ENCODE data around the gene PDZD2.
"Not testable (repeated sequence)": the region's sequence is repeated elsewhere in the genome, so short reads cannot be mapped to it uniquely, and the experiment has no call there.

Gene PDZD2

DNA sequence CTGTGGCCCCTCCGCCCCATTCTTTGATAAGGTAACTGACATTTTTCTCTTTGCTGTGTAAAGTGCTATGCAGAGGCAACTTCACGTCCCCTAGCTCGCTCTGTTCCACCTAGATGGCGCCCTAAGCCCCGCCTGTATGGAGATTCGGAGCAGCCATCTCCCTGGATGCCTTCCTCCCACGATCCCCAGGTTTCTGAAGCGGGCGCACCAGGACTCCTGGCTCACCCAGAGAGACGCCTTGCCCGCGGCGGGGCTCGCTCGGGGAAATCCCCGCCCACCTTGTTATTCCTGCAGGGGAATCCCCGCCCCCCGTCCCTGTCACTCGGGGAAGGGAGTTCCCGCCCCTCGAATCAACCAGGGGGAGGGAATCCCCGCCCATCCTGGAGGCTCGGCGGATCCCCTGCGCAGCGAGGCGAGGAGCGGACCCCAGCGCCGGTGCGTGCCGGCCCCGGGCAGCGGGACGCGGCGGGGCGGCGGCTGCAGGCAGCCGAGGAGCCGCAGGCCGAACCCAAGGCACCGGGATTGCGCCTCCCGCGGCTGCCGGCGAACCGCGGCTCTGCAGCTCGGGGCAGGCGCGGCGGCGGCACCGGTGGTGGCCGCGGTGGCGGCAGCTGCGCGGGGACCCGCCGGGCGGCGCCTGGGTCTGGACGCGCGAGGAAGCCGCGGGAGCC lies at the start of gene PDZD2:
TSS of gene PDZD2 (plus strand) at position 384 of the 671 bp plus-strand sequence.
- DNase-seq: peak; percentile 93

DNA sequence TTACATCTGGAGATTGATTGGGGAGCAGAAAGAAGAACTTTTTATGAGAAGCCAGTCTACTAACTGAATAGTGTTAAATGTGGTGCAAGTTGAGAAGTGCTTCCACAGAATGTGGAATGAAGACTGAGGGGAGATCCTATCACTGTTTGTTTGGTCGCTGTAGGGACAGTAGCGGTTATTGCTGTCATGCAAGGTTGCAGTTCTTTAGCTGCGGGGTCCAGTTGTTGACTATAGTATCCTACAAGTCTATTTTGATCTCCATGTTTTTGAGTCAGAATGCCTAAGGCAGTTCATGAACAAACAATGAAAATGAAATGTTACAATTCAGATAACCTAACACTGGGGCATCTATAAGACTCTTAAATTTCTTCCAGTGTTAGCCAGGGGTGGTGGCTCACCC lies 45.3 kb upstream of the PDZD2 start:
- DNase-seq: no peak

DNA sequence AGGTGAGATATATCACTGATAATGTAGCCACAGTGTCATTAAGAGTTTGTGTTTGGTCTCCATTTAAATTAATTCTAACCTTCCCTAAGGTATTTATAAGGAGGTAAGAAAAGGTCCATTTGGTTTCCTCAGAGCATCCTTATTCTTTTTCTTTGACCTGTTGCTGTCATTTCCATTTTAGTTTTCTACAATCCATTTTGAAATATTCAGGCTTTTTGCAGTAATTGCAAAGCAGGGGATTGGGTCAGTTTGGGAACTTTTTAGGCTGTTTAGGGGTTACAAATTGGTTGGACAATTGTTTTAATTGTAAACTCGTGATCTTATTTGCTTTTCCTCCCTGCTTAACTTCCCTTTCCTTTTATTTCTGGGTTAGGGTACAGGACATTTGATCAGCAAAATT lies 42.6 kb upstream of the PDZD2 start:
- DNase-seq: no peak

DNA sequence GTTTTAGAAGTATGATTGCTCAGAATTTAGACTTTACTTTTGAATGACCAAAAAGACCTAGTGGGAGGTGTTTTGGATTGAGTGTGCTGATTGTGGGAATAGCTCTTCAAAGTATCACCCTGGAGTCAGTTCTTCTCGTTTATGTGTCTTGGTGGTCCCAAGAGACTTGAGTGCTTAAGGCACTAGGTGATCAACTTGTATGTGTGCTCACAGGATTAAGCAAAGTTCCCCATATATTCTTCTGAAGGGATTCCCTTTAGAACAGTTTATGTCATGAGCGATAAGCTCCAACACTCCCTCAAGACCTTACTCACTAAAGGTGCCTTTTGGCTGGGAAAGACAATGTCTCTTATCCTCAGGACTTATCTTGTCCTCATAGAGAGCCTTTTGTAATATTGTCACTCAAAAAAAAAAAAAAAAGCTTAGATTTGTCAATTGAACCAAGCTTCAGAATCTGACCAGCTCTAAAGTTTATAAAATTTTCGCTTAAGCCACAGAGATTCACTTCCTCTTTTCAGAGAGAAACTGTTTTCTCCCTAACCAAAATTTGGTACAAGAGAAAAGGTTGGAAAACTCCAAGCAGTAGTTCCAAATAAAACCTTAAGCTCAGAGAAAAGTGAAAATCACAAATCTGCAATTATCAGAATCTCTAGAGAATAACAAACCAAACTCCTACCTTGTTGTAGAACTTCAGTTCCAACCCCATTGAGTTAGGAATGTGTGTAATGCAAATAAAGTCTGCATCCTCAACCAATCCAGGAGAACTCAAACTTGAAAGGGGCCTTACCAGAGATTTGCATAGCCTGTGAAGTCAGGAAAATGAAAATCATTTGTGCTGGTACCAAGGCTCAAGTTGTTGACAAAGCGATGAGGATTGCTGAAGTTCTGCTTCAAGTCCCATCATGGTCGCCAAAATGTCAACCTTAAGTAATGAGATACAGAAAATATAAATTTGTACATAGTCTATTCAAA lies 40.0 kb upstream of the PDZD2 start:
- no peak for DNase-seq

DNA sequence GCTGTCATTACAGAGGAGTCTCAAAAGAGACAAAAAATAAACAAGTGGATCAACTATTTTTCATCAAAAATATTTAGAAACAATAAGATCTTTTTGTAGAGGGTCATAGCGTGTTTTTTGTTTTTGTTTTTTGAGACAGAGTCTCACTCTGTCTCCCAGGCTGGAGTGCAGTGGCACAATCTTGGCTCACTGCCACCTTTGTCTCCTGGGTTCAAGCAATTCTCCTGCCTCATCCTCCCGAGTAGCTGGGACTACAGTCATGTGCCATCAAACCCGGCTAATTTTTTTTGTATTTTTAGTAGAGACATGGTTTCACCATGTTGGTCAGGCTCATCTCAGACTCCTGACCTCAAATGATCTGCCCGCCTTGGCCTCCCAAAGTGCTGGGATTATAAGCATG lies 36.6 kb upstream of the PDZD2 start:
- not testable (repeated sequence) for DNase-seq

DNA sequence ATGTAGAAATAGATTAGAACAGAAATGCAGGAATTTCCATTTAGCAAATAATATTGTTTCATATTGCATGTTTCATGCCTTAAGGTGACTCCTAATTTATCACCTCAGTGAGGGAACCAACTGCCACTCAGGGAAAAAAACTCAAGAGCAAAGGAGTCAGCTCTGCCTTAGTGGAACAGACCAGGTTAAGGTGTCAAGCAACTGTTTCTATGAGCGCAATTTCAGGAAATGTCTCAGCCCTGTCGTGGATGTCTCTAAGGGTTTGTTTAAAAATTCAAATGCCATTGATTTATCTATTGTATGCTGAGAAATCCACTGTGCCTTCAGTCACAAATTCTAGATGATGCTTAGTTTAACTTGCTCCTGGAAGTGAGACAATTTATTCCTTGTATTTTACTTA lies 34.7 kb upstream of the PDZD2 start:
- no peak for DNase-seq

DNA sequence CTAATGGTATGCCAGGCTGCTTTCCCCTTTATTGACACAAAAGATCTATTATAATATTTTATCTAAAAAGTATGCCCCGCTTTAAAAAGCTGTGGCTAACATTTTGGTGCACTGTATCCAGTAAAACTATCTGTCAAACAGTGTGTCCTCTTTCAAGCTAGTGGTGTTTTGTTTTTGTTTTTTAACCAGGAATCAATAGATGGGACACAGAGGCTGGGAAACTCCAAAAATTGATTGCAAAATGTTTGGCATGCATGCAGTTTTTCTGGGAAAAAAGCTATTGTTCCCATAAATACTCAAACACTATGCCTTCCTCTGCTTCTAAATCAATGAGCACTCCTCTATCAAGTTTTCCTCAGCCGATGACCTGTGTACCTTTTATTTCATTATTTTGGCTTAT lies 34.3 kb upstream of the PDZD2 start:
- DNase-seq: no peak

DNA sequence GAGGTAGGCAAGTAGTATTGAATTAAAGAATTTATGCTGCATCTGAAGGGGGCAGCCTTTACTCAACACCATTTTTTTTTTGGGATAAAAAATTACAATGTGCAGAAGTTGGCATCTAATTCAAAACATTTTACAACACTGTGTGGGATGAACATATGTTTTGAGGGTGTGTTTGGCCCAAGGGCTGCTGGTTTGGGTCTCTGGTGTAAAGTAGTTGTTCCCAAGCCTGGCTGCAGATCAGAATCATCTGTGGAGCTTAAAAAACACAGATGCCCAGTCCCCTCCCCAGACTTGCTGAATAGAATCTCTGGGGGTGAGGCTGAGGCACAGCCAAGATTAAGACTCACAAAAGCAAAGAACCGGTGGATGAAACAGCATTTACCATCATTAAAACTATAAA lies 33.0 kb upstream of the PDZD2 start:
- no peak for DNase-seq

DNA sequence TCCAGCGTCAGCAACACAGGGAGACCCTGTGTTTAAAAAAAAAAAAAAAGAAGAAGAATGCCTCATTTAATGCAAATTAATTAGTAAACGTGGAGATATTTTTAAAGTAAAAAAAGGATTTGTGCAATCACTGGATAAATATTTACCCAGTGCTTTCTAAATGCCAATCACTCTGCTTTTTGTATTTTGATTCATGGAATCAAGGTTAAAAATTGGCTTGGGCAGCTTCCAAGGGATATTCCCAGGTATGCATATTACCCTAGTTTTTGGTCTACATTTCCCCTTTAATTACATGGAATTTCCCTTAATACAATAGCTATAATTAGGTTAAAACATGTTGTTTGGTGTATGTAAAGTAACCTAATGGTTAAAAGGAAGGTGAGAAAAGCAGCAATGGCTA lies 31.4 kb upstream of the PDZD2 start:
- no peak for DNase-seq

DNA sequence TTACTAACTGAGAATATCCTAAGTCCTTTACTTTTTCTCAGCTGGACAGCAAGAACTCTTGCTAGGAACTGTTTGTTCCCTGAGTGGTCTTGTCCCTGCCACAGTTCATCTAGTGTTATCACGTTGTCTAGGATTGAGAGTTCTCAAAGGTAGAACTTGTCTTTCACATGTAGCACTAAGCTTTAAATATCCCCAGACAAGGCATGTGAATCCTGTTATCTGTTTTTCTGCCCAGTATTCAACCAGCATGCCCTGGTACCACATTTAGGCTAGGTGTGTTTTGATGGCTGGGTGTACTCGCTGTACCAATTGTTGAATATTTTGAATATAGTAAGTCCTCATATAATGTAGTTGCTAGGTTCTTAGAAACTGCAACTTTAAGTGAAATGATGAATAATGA lies 27.9 kb upstream of the PDZD2 start:
- DNase-seq: no peak

DNA sequence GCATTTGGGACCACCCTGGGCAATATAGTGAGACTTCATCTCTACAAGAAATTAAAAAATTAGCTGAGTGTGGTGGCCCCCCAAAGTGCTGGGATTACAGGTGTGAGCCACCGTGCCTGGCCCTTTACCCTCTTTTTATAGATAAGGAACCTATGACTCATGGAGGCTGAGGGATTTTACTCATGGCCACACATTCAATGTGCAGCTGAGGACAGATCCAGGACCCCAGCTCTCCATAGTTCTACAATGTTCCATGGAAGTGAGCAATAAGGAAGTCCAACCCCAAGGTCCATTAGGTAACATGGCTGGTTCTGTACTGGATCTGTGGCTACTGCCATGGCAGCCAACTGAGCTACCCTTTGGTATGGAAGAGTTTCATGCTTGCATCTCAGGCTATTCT lies 25.3 kb upstream of the PDZD2 start:
- DNase-seq: no peak

DNA sequence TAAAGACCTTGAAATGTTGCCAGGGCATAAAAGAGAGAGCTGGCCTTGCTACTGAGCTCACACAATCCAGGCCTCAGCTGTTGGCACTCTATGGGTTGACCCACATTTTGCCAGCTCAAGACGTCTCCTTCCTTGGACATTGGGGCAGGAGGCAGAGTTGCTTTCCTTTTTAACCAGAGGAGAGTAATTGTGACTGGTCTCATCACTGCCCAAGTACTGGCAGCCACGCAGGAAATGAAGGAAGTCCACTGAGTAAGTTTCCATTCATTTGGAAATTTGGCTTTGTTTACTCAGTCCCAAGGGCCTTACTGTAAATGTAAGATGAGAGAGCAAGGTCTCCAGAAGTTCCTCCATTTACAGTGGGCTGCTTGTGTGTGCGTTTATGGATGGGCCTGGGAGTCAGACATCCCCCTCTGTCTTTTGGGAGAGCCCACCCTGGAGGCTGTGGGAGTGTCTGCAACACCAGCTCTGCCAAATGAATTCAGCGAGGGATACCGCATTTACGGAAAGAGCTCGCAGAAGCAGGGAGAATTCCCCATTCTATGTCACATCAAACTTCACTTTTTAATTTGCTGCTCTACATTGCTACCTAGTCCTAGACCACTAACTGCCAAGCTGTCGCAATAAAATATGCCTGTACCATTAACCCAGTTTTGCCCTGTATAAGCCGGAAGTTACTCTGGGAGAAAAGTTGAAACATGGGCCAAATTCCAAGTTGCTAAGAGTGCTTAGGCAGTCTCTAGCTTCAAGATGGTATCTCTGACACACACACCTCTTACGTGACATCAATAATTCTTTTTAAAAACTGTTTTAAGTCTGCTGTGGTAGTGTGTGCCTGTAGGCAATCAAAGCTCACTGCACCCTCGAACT lies 24.5 kb upstream of the PDZD2 start:
- no peak for DNase-seq

DNA sequence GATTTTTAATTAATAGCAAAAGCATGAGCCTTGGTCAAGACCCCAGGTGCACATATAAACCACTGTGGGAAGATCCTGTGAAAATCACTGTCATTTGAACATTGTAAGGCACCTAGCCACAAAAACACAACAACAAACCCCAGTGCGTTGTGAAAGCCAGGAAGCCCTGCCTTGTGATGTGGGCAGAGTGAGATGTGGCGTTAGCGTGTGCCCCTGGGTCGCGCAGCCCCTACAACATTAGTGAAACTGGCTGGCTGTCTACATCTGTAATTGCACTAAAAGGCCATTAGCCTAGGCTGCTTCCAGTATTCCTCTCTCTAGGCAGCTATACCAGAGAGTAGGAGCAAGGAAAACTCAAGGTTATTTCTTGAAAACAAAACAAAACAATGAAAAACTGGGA lies 21.1 kb upstream of the PDZD2 start:
- DNase-seq: no peak

DNA sequence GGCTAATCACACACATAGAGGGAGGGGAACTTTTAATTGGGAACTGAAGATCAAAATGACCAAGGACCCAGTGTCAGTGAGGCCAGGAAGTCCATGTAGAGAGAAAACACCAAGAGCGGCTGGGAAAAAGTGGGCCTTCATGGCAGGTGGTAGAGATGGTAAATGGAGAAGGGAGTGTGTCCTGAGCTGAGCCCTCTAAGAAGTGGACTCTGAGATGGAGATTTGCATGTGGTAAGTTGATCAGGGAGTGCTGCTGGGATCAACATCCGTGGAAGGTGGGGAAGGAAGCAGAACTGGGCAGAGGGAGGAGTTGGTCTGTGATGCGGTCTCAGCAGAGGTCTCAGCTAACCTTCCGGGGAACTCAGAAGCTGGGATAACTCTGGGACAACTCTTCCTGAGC lies 18.9 kb upstream of the PDZD2 start:
- no peak for DNase-seq

DNA sequence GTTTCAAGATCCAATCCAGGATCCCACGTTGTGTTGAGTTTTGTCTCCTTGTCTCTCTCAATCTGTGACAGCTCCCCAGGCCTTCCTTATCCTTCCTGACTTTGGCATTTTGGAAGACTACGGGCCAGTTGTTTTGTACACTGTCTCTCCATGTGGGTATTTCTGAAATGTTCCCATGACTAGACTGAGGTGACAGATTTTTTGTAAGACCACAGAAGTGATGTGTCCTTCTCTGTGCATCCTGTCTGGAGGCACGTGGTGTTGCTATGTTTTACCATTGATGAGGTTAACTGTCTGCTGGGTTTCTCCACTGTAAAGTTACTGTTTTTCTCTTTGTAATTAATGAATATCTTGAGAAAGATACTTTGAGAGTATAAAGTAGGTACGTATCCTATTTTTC lies 15.7 kb upstream of the PDZD2 start:
- no peak for DNase-seq

DNA sequence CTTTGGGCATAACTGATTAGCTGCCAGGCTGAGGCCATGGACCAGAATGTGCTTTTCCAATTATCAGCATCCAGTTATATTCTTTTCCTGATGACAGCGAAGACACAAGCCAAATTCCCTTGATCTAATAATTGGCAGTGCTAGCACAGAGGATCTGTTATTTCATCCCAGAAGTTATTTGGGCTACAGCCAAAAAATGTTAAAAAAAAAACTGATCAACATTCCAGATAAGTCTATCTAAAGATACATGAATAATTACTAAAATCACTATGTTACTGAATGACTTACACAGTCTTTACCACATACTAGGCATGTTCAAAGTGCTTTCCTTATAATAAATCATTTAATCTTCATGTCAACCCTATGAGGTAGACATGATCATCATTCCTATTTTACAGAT lies 13.5 kb upstream of the PDZD2 start:
- no peak for DNase-seq

DNA sequence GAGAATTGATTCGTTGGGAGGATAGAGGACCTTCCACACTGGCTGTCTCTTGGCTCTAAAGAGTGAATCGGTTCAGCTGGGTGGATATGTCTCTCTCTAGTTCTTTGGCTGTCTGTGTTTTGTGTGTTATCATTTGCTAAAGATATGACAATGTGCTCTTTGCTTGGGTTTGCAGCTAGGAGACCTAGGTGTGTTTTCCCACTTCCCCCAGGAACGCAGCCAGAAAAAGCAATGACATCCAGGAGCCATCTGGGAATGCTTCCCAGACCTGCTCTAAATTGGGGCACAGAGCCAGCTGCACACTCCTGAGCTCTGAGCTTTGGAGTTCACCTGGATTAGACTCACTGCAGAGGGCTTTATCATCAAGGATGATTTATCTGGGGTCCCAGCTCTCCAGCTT lies 12.8 kb upstream of the PDZD2 start:
- DNase-seq: no peak

DNA sequence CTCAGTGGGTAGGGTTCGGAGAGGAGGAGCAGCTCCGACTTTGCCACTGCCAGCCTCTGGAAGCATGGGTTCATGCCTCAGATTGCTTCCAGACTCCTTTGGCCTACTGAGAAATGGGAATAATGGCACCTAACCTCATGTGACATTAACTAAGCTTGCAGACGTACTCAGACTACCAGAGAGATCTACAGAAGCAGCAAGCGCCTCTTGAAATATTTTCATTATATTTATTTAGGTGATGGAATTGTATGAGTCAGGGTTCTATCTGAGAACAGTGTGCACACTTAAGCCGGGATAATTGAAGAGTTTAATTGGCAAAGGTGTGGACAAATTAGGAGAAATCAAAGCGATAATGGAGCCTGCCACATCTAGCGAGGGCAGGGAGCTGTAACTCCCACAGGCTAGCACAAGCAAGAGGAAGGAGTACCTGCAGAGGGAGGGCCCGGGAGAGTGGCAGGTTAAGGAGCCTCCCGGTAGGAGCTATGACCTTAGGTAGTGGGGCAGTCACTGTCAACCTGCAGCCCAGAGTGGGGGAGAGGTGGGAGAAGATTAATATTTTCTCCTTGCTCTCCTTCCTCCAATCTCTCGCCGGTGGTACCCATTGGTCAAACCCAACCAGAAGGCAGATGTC lies 12.2 kb upstream of the PDZD2 start:
- no peak for DNase-seq

DNA sequence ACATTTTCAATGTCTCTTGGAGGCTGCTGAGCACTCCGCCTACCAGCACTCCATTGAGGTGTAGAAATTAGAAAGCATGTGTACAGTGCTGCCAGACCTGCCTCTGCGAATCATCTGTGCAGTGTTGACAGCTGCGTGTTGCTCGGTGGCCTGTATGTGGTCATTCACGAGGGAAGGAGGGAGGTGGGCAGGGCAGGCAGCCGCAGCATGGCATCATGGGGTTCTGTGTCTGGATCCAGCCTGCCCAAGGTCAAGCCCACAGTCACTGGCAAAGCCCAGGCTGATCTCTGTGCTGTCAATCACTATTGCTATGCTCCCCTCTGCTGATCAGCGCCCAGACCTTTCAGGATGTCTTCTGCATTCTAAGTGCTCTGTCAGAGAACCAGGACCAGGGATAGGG lies 8.0 kb upstream of the PDZD2 start:
- no peak for DNase-seq

DNA sequence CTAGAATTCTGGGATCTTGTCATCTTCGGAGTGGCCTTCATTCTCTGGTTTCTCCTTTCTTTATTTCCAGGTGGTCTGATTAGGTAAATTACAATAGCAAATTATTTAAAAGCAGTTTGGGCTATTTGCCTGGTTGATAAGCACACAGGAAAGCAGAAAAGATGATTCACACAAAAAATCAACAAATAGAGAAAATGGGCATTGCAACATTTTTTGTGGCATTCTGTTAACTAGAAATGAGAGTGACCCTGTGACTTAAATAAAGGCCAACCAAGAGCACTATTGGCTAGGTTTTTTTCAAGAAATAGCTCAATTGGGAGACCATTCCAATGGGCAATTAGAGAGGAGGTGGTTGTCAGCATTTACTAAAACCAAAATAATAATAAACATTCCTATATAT lies 6.5 kb upstream of the PDZD2 start:
- DNase-seq: no peak

DNA sequence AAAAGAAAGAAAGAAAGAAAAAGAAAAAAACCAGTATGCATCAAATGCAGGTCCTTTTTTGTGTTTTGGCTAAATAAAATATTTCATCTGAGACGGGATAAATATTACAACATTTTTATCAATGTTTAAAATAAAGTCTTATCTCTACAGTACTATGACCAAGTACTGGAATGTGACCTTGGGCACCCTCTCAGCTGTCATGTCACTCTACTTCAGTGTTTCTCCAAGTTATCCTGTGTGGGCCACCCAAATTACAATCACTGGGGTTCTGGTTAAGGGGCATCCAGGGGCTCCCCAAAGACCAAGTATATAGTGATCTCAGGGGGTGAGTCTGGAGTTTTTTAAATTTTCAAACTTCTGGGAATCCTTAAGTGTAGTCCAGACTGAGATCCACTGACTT lies 3.5 kb upstream of the PDZD2 start:
- no peak for DNase-seq

DNA sequence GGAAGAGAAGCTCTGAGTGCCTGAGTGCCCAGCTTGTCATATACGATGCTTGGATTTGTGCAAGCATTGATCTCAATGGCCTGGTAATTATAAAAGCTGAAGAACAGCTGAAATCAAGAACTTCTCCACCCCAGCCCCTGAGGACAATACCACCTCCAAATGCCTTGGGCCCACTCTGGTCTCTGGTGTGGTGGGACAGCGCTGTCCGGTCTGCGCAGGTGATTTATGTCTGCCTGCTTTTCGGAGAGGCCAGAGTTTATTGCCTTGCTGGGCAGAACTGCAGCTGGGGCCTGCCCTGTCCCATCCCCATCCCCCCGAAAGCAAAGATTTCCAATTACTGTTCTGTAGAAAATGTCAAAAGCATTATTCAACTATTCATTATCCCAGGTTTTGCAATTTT lies 1.1 kb upstream of the PDZD2 start:
- DNase-seq: no peak

DNA sequence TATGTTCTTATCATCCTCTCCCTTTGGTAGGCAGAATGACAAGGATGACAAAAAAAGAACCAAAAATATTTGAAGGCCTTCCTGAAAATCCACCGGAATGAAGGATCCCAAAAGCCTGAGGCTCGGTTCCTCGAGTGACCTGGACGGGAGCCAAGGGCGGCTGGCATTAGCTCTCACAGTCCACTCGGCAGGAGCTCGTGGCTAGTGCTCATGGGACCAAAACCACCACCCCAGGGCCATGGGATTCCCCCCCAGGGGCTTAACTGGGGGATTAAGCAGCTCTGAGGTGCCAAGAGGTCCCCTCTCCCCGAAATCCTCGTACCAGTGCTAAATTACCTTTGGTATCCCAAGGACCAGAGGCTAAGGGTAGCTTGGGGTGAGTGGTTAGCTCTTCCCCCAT lies 586 bp upstream of the PDZD2 start:
- DNase-seq: no peak

Data from NCI-H748 treated with DMSO at 0.1 percent for 48 hours (cell line).